Measurements from ENCODE around the gene PDZRN4.

DNA sequence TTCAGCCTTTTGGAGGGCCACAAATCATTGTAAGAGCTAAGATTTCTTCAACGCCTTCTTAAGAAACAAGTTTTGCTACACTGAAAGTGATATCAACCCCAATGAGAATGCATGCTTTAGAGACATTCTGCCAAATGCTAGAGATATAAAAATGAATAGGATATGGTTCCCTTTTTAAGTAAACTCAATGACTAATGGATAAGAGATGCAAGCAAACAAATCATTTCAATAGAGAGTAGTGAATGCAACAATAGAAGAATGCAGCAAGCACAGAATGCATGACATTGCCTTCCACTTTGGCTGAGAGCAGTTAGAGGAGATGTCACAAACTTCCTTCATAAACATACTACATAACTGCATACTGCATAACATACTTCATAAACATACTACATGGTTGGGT is 116.4 kb downstream of the PDZRN4 start:
- TF ChIP-seq EZH2phosphoT487 (IDR thresholded peaks at IDR 0.05; ENCODE audit: borderline replicate concordance), result no peak
- TF ChIP-seq, protein P1, sequence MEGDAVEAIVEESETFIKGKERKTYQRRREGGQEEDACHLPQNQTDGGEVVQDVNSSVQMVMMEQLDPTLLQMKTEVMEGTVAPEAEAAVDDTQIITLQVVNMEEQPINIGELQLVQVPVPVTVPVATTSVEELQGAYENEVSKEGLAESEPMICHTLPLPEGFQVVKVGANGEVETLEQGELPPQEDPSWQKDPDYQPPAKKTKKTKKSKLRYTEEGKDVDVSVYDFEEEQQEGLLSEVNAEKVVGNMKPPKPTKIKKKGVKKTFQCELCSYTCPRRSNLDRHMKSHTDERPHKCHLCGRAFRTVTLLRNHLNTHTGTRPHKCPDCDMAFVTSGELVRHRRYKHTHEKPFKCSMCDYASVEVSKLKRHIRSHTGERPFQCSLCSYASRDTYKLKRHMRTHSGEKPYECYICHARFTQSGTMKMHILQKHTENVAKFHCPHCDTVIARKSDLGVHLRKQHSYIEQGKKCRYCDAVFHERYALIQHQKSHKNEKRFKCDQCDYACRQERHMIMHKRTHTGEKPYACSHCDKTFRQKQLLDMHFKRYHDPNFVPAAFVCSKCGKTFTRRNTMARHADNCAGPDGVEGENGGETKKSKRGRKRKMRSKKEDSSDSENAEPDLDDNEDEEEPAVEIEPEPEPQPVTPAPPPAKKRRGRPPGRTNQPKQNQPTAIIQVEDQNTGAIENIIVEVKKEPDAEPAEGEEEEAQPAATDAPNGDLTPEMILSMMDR (conservative IDR thresholded peaks at IDR 0.05; ENCODE audit: low read length), result no peak
